Upper lobe of left lung (tissue), 6 donors: ENCODE measurements around the gene SH3TC2. TPM values are rescaled to one million over a fixed set of nuclear protein-coding genes. Genes with fewer than 3 reads are reported as not detected.
A peak's percentile ranks its signal among the peaks of the same experiment; 100 is the strongest.

Experiments used
- ATAC-seq, 2 donors: fragments of 200-7000 bp; cut with Tn5 transposase; one replicate each; pipeline ENCODE4 v1.9.1; 2022; ENCODE audit warnings: mild to moderate bottlenecking in 2 of 2, moderate library complexity in 2 of 2; ENCODE audit not compliant: low FRiP score in 2 of 2
- DNase-seq, 2 donors: peaks; one replicate each; pipeline ENCODE4 v3.0.0-alpha.2; 2019 to 2020
- H3K27ac ChIP-seq, 4 donors: fragments of 200-600 bp; sonication (generic); one replicate each; pipeline ENCODE4 v1.5.1; 2016 to 2019
- H3K27me3 ChIP-seq, 4 donors: fragments of 200-600 bp; sonication (generic); one replicate each; pipeline ENCODE4 v1.5.1; 2017 to 2019
- H3K36me3 ChIP-seq, 4 donors: fragments of 200-600 bp; sonication (generic); one replicate each; pipeline ENCODE4 v1.5.1; 2016 to 2019
- H3K4me1 ChIP-seq, 4 donors: fragments of 200-600 bp; sonication (generic); one replicate each; pipeline ENCODE4 v1.5.1; 2018 to 2019
- H3K4me3 ChIP-seq, 4 donors: fragments of 200-600 bp; sonication (generic); one replicate each; pipeline ENCODE4 v1.5.1; 2017 to 2019; ENCODE audit warnings: mild to moderate bottlenecking in 2 of 4, moderate library complexity in 1 of 4
- H3K9me3 ChIP-seq, 4 donors: fragments of 200-600 bp; sonication (generic); one replicate each; pipeline ENCODE4 v1.5.1; 2018 to 2019
- EP300 ChIP-seq, 4 donors: sonication (generic); formaldehyde crosslinking; IDR thresholded peaks; one replicate each; pipeline ENCODE4 v1.5.1; 2017; ENCODE audit warnings: antibody characterized with exemption in 4 of 4, control low read depth in 2 of 4
- POLR2A ChIP-seq, 4 donors: fragments of 450-650 bp; IDR thresholded peaks; one replicate each; pipeline ENCODE4 v1.5.1; 2016 to 2017; ENCODE audit warnings: antibody characterized with exemption in 4 of 4, mild to moderate bottlenecking in 2 of 4
- POLR2AphosphoS5 ChIP-seq, 2 donors: sonication (generic); formaldehyde crosslinking; IDR thresholded peaks; one replicate each; pipeline ENCODE4 v1.5.1; 2017; ENCODE audit warnings: antibody characterized with exemption in 2 of 2
- WGBS, 2 donors: methylation state at CpG; one replicate each; pipeline ENCODE4 v1.1.5; 2017 to 2018; 5-methylcytosine and 5-hydroxymethylcytosine counted together
- total RNA-seq, 6 donors: library from RNA; depleted of rRNA in 4 of 6; stranded (reverse); fragments of >200 nt in 4 of 6; gene quantifications; one replicate each; pipeline versions ENCODE4 v1.1.0 to v1.2.1, GENCODE V29; 2016 to 2021
- TF ChIP-seq, protein P1 (sequence below), 6 experiments: fragments of 450-650 bp in 4 of 6; fragments of 200-600 bp in 2 of 6; sonication (generic) in 2 of 6; IDR thresholded peaks; one replicate each; pipeline ENCODE4 v1.5.1; 2016 to 2019; ENCODE audit warnings: antibody characterized with exemption in 6 of 6
- donor health status: DM: no; HTN: no; CAD: no; lungs with moderate emphysema.
- donor health status: DM: no; HTN: yes; CAD: no; lungs with severe emphysema.

Gene SH3TC2
- total RNA-seq, 6 donors from 2014 or later = under 0.01 to 3.1 (median 1.2) TPM

DNA sequence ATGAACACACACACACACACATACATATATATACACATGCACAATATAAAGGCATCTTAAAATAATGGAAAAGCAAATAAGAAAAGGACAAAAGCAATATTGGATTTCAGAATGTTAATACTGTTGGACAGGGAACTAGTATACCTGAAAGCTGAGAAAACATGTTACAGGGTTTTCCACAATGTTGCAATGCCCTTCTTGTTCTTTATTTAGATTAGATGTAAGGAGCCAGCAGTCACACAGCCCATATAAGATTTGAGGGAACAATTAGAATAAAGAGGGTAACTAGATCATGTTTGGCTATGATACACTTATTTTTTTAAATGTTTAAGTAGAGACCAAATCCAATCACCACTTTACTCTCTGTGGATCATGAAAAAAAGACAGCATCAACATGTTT lies 61.7 kb downstream of the SH3TC2 start:
- DNase-seq (no peak), ATAC-seq (no peak)
- H3K27ac ChIP-seq = no peak overlapping the region
- no peaks in the 10 kb centered on the region for H3K27me3 ChIP-seq
- H3K9me3 ChIP-seq = no peaks in the 10 kb centered on the region
- TF ChIP-seq, protein P1, sequence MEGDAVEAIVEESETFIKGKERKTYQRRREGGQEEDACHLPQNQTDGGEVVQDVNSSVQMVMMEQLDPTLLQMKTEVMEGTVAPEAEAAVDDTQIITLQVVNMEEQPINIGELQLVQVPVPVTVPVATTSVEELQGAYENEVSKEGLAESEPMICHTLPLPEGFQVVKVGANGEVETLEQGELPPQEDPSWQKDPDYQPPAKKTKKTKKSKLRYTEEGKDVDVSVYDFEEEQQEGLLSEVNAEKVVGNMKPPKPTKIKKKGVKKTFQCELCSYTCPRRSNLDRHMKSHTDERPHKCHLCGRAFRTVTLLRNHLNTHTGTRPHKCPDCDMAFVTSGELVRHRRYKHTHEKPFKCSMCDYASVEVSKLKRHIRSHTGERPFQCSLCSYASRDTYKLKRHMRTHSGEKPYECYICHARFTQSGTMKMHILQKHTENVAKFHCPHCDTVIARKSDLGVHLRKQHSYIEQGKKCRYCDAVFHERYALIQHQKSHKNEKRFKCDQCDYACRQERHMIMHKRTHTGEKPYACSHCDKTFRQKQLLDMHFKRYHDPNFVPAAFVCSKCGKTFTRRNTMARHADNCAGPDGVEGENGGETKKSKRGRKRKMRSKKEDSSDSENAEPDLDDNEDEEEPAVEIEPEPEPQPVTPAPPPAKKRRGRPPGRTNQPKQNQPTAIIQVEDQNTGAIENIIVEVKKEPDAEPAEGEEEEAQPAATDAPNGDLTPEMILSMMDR (IDR thresholded peaks at IDR 0.05) = no peak
- TF ChIP-seq POLR2AphosphoS5 (IDR thresholded peaks at IDR 0.05) (no peak), POLR2A (IDR thresholded peaks at IDR 0.05) (no peak), EP300 (IDR thresholded peaks at IDR 0.05) (no peak)
- H3K4me1 ChIP-seq = peaks cover under 1 to 7% (median 3%) of the 10 kb centered on the region in 4 donors
- no peaks in the 10 kb centered on the region for H3K36me3 ChIP-seq
- H3K4me3 ChIP-seq = no peak overlapping the region

DNA sequence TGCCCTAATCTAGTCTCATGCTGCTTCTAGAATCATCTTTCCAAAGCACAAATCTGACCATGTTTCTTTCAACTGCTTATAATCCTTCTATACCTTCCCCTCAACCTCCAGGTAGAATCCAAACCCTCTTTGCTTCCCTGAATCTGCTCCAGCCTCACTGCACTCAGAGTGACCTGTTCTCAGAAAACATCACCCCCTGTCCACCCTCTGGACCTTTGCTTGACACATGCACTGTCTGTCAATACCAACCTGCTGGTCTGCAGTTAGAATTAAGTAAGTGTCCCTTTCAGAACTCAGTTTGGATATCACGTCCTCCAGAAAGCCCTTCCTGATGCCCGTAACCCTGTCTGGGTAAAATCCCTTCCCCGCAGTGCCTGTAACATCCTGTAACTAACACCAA lies 63.1 kb downstream of the SH3TC2 start:
- TF ChIP-seq EP300 (IDR thresholded peaks at IDR 0.05) (no peak), POLR2AphosphoS5 (IDR thresholded peaks at IDR 0.05) (no peak), POLR2A (IDR thresholded peaks at IDR 0.05) (no peak)
- TF ChIP-seq, protein P1 (IDR thresholded peaks at IDR 0.05) = no peak
- WGBS, 2 donors = 57 to 64% methylated on average over 3 of the region's 3 CpGs
- Histone ChIP-seq H3K4me1 (peaks cover 0 to 5% (median 2%) of the 10 kb centered on the region in 4 donors), H3K27me3 (no peaks in the 10 kb centered on the region), H3K4me3 (no peak overlapping the region), H3K9me3 (no peaks in the 10 kb centered on the region), H3K27ac (no peak overlapping the region), H3K36me3 (no peaks in the 10 kb centered on the region)
- ATAC-seq = no peak
- DNase-seq = no peak

DNA sequence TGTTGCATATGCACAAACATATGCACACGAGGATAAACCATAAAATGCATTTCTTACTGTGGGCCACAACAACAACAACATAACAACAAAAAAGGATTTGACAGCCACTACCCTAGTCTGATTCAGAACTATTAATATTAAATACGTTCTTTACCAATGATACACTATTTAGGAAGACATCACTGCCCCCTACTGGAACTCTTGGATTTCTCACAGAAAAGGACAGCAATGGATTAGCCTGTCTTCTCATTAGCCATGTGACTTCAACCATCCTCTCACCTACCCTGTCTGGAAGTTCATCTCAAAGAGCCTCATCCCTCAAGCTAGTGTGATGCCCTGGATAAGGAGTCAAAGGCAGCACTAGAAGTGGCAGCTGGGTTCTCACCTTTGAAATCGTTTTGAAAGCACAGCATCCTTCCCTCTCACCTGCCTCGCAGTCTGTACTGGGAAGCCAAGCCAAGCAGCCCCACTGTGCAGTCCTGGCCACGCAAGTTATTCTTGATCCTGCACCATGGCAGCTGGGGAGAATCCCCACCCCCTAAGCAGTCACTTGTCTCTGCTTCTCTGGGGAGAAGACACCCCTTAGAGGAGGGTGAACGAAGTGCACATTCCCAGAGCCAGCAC lies 64.6 kb downstream of the SH3TC2 start:
- 54 to 56% methylated on average over 6 of the region's 6 CpGs for WGBS, 2 donors
- ATAC-seq = peak; percentile 74

DNA sequence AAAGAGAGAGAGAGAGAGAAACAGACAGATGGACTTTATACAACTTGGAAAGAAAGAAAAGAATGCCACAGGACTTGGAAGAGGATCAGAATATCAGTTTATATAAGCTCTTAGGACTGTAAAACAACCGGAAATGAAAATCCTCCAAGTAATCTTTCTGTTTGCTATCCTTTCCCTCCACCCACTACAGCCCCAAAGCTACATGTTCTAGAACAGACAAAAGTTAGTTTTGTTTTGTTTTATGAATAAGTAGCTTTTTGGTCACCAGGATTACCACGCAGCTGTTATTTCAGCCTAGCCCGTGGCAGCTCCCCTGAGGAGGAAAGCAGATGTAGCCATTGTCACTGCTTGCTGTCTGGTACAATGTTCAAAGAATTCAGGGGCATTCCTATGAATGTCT lies 66.6 kb downstream of the SH3TC2 start:
- H3K9me3 ChIP-seq = no peaks in the 10 kb centered on the region
- H3K27me3 ChIP-seq = no peaks in the 10 kb centered on the region
- TF ChIP-seq, protein P1 (IDR thresholded peaks at IDR 0.05) = no peak
- no peak for TF ChIP-seq POLR2A (IDR thresholded peaks at IDR 0.05)
- no peak for TF ChIP-seq EP300 (IDR thresholded peaks at IDR 0.05)
- no peak for TF ChIP-seq POLR2AphosphoS5 (IDR thresholded peaks at IDR 0.05)
- no peak overlapping the region for H3K27ac ChIP-seq
- peaks cover 0 to 5% (median 2%) of the 10 kb centered on the region in 4 donors for H3K4me1 ChIP-seq
- no peak overlapping the region for H3K4me3 ChIP-seq
- no peak for DNase-seq
- WGBS, 2 donors = 42 to 46% methylated on average over 3 of the region's 3 CpGs
- ATAC-seq = no peak
- no peaks in the 10 kb centered on the region for H3K36me3 ChIP-seq

More for the DNA sequence above, 64.6 kb downstream of the SH3TC2 start:
- H3K27me3 ChIP-seq = no peaks in the 10 kb centered on the region
- peaks cover 0 to 5% (median 2%) of the 10 kb centered on the region in 4 donors for H3K4me1 ChIP-seq
- peak in 1 of 2 donors; percentile 34 for DNase-seq
- H3K36me3 ChIP-seq = no peaks in the 10 kb centered on the region
- H3K4me3 ChIP-seq = no peak overlapping the region
- no peaks in the 10 kb centered on the region for H3K9me3 ChIP-seq
- H3K27ac ChIP-seq = no peak overlapping the region
- TF ChIP-seq EP300 (IDR thresholded peaks at IDR 0.05) (no peak), POLR2A (IDR thresholded peaks at IDR 0.05) (no peak), POLR2AphosphoS5 (IDR thresholded peaks at IDR 0.05) (no peak)
- TF ChIP-seq, protein P1 (IDR thresholded peaks at IDR 0.05) = peak; percentile 62 to 79 (median 74)

GRCh38 chr5:148995791-148996190 lies 67.1 kb downstream of the SH3TC2 start:
- no peak for TF ChIP-seq POLR2AphosphoS5 (IDR thresholded peaks at IDR 0.05)
- TF ChIP-seq, protein P1 (IDR thresholded peaks at IDR 0.05) = no peak
- TF ChIP-seq EP300 (IDR thresholded peaks at IDR 0.05) = no peak
- no peak for TF ChIP-seq POLR2A (IDR thresholded peaks at IDR 0.05)
- Histone ChIP-seq H3K27ac (no peak overlapping the region), H3K9me3 (no peaks in the 10 kb centered on the region), H3K4me1 (peaks cover 0 to 5% (median 2%) of the 10 kb centered on the region in 4 donors), H3K36me3 (no peaks in the 10 kb centered on the region), H3K27me3 (no peaks in the 10 kb centered on the region), H3K4me3 (no peak overlapping the region)
- WGBS, 2 donors = 64 to 83% methylated on average over 2 of the region's 2 CpGs
- ATAC-seq (no peak), DNase-seq (no peak)
